SK-N-SH (cell line): ENCODE measurements around the gene YOD1.

Experiments
- CTCF ChIP-seq: fragments of 200-600 bp; sonication (generic); IDR thresholded peaks from 2 replicates; pipeline ENCODE4 v1.6.1; 2017; ENCODE audit warnings: antibody characterized with exemption, mild to moderate bottlenecking, moderate library complexity
- EZH2phosphoT487 ChIP-seq: fragments of 200-600 bp; sonication (generic); IDR thresholded peaks from 2 replicates; pipeline ENCODE4 v1.6.1; 2017; ENCODE audit warnings: low read depth, mixed run types, mild to moderate bottlenecking, antibody characterized with exemption, moderate library complexity, borderline replicate concordance
- JUND ChIP-seq: IDR thresholded peaks from 2 replicates; pipeline ENCODE4 v1.4.0; 2012
- NFIC ChIP-seq: IDR thresholded peaks from 2 replicates; pipeline ENCODE4 v1.4.0; 2012; ENCODE audit warnings: borderline replicate concordance
- RCOR1 ChIP-seq: fragments of 150-350 bp; IDR thresholded peaks from 2 replicates; pipeline ENCODE4 v1.6.1; 2017; ENCODE audit warnings: antibody characterized with exemption, low read length
- SMC3 ChIP-seq: IDR thresholded peaks from 2 replicates; pipeline ENCODE4 v1.6.1; 2012; ENCODE audit warnings: low read depth, low read length, improper control_type of control experiment
- TF ChIP-seq, protein P1 (sequence below): IDR thresholded peaks from 2 replicates; pipeline ENCODE4 v1.4.0; 2012; ENCODE audit warnings: low read depth, borderline replicate concordance

GRCh38 chr1:207034998-207035397, 16.0 kb downstream of the YOD1 start:
- no peak for TF ChIP-seq CTCF
- TF ChIP-seq EZH2phosphoT487, result no peak
- no peak for TF ChIP-seq NFIC
- TF ChIP-seq JUND, result no peak
- TF ChIP-seq SMC3, result no peak
- TF ChIP-seq, protein P1, sequence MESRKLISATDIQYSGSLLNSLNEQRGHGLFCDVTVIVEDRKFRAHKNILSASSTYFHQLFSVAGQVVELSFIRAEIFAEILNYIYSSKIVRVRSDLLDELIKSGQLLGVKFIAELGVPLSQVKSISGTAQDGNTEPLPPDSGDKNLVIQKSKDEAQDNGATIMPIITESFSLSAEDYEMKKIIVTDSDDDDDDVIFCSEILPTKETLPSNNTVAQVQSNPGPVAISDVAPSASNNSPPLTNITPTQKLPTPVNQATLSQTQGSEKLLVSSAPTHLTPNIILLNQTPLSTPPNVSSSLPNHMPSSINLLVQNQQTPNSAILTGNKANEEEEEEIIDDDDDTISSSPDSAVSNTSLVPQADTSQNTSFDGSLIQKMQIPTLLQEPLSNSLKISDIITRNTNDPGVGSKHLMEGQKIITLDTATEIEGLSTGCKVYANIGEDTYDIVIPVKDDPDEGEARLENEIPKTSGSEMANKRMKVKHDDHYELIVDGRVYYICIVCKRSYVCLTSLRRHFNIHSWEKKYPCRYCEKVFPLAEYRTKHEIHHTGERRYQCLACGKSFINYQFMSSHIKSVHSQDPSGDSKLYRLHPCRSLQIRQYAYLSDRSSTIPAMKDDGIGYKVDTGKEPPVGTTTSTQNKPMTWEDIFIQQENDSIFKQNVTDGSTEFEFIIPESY, result no peak
- TF ChIP-seq RCOR1, result no peak
